Measurements from ENCODE around the gene AZGP1. TPM values are rescaled to one million over a fixed set of nuclear protein-coding genes. Genes with fewer than 3 reads are reported as not detected.
A peak's percentile ranks its signal among the peaks of the same experiment; 100 is the strongest.

The AZGP1 gene
- total and polyA plus RNA-seq, 2 of the 13 experiments (the other 11 are each of a cell fraction or from before 2014, with no cell fraction given) = 93.8 to 229 TPM

DNA sequence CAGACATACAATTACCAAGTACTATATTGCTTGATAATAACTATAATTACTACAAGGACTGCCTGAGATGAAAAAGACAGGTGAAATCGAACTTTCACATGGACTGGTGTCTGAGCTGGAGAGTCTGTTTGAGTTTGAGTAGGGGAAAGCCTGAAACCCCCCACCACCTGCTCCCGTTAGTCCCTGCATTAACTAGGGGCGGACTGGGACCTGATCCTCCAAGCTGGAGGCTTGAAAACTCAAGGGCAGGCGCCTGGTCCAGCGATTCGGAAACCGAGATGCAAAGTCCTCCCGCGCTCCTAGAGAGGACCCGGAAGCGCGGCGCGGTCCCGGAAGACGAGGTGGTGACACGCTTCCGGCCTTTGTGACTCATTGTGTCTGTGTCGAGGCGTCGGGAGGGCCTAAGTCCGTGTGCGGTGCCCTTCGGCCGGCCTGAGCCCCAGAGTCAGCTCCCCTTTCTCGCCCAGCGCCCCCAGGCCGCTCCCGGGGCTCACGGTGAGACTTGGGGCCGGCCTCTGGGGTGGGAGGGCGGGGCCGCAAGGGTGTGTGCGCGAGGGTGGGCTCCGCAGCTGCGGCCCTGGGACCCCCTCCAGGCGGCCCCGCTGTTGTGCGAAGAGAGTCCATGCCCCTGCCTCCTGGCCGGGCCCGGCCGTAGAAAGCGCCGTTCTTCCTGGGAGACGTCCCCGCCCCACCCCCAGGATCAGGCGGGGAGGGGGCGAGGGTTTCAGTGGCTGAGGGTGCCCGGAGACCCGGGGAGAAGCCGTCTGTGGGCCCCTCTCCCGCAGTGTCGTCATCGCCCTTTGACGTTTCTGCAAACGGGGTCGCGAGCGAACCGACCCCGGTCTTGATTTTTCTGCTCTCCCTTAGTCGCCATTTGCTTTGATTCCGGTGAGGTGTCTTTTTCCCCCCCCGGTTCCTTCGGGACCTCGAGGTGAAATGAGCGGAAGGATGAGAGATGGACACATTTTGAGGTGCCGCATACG, 39.7 kb upstream of the AZGP1 start, which contains the start of gene ZKSCAN1 (continued):
- TF ChIP-seq MAF1 (CRISPR knock-in tag; IDR thresholded peaks at IDR 0.05; ENCODE audit: borderline replicate concordance) = 0 out of 2 replicates have a peak, but pooled peaks have one; percentile 37
- TF ChIP-seq, protein P1, sequence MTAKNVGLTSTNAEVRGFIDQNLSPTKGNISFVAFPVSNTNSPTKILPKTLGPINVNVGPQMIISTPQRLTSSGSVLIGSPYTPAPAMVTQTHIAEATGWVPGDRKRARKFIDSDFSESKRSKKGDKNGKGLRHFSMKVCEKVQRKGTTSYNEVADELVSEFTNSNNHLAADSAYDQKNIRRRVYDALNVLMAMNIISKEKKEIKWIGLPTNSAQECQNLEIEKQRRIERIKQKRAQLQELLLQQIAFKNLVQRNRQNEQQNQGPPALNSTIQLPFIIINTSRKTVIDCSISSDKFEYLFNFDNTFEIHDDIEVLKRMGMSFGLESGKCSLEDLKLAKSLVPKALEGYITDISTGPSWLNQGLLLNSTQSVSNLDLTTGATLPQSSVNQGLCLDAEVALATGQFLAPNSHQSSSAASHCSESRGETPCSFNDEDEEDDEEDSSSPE (CRISPR knock-in tag; IDR thresholded peaks at IDR 0.05) = peak; percentile 21; the same call in 1 of the 2 replicates
- TF ChIP-seq, protein P2, sequence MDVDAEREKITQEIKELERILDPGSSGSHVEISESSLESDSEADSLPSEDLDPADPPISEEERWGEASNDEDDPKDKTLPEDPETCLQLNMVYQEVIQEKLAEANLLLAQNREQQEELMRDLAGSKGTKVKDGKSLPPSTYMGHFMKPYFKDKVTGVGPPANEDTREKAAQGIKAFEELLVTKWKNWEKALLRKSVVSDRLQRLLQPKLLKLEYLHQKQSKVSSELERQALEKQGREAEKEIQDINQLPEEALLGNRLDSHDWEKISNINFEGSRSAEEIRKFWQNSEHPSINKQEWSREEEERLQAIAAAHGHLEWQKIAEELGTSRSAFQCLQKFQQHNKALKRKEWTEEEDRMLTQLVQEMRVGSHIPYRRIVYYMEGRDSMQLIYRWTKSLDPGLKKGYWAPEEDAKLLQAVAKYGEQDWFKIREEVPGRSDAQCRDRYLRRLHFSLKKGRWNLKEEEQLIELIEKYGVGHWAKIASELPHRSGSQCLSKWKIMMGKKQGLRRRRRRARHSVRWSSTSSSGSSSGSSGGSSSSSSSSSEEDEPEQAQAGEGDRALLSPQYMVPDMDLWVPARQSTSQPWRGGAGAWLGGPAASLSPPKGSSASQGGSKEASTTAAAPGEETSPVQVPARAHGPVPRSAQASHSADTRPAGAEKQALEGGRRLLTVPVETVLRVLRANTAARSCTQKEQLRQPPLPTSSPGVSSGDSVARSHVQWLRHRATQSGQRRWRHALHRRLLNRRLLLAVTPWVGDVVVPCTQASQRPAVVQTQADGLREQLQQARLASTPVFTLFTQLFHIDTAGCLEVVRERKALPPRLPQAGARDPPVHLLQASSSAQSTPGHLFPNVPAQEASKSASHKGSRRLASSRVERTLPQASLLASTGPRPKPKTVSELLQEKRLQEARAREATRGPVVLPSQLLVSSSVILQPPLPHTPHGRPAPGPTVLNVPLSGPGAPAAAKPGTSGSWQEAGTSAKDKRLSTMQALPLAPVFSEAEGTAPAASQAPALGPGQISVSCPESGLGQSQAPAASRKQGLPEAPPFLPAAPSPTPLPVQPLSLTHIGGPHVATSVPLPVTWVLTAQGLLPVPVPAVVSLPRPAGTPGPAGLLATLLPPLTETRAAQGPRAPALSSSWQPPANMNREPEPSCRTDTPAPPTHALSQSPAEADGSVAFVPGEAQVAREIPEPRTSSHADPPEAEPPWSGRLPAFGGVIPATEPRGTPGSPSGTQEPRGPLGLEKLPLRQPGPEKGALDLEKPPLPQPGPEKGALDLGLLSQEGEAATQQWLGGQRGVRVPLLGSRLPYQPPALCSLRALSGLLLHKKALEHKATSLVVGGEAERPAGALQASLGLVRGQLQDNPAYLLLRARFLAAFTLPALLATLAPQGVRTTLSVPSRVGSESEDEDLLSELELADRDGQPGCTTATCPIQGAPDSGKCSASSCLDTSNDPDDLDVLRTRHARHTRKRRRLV (CRISPR knock-in tag; IDR thresholded peaks at IDR 0.05) = no peak
- TF ChIP-seq KLF6 (CRISPR knock-in tag; IDR thresholded peaks at IDR 0.05) = no peak
- TF ChIP-seq, protein P3, sequence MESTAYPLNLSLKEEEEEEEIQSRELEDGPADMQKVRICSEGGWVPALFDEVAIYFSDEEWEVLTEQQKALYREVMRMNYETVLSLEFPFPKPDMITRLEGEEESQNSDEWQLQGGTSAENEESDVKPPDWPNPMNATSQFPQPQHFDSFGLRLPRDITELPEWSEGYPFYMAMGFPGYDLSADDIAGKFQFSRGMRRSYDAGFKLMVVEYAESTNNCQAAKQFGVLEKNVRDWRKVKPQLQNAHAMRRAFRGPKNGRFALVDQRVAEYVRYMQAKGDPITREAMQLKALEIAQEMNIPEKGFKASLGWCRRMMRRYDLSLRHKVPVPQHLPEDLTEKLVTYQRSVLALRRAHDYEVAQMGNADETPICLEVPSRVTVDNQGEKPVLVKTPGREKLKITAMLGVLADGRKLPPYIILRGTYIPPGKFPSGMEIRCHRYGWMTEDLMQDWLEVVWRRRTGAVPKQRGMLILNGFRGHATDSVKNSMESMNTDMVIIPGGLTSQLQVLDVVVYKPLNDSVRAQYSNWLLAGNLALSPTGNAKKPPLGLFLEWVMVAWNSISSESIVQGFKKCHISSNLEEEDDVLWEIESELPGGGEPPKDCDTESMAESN (CRISPR knock-in tag; conservative IDR thresholded peaks at IDR 0.05) = no peak
- TF ChIP-seq YEATS2 (CRISPR knock-in tag; IDR thresholded peaks at IDR 0.05; ENCODE audit: borderline replicate concordance) = peak; percentile 81; the same call in 1 of the 2 replicates
- no peak for TF ChIP-seq ZNF354B (CRISPR knock-in tag; IDR thresholded peaks at IDR 0.05)
- no peak for TF ChIP-seq ZNF460 (CRISPR knock-in tag; IDR thresholded peaks at IDR 0.05; ENCODE audit: borderline replicate concordance)
- TF ChIP-seq, protein P4, sequence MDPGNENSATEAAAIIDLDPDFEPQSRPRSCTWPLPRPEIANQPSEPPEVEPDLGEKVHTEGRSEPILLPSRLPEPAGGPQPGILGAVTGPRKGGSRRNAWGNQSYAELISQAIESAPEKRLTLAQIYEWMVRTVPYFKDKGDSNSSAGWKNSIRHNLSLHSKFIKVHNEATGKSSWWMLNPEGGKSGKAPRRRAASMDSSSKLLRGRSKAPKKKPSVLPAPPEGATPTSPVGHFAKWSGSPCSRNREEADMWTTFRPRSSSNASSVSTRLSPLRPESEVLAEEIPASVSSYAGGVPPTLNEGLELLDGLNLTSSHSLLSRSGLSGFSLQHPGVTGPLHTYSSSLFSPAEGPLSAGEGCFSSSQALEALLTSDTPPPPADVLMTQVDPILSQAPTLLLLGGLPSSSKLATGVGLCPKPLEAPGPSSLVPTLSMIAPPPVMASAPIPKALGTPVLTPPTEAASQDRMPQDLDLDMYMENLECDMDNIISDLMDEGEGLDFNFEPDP (CRISPR knock-in tag; conservative IDR thresholded peaks at IDR 0.05) = no peak
- no peak for TF ChIP-seq ZNF17 (CRISPR knock-in tag; IDR thresholded peaks at IDR 0.05)
- TF ChIP-seq, protein P5, sequence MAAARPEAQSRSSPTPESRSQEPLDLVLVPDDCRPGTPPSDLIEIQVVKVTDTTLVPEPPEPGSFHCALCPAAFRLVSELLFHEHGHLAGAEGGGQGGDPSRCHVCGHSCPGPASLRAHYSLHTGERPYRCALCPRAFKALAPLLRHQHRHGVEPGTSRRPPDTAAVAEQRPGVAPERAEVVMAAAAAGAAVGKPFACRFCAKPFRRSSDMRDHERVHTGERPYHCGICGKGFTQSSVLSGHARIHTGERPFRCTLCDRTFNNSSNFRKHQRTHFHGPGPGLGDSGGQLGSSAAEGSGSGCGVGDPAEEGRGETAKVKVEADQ (CRISPR knock-in tag; IDR thresholded peaks at IDR 0.05; ENCODE audit: borderline replicate concordance) = no peak
- TF ChIP-seq SYNCRIP (IDR thresholded peaks at IDR 0.05; ENCODE audit: insufficient read depth, low read depth, low read length) = no peak
- TF ChIP-seq, protein P6, sequence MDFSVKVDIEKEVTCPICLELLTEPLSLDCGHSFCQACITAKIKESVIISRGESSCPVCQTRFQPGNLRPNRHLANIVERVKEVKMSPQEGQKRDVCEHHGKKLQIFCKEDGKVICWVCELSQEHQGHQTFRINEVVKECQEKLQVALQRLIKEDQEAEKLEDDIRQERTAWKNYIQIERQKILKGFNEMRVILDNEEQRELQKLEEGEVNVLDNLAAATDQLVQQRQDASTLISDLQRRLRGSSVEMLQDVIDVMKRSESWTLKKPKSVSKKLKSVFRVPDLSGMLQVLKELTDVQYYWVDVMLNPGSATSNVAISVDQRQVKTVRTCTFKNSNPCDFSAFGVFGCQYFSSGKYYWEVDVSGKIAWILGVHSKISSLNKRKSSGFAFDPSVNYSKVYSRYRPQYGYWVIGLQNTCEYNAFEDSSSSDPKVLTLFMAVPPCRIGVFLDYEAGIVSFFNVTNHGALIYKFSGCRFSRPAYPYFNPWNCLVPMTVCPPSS (IDR thresholded peaks at IDR 0.05) = no peak
- TF ChIP-seq FOSL2 (CRISPR knock-in tag; IDR thresholded peaks at IDR 0.05) = peak; percentile 97
- TF ChIP-seq ATF7 (IDR thresholded peaks at IDR 0.05) = no peak
- no peak; the same call in 1 of the 2 replicates for TF ChIP-seq ATF7 (CRISPR knock-in tag; IDR thresholded peaks at IDR 0.05)

All from HepG2 (cell line).